GM10266 (cell line): ENCODE measurements around the gene MPP1.

ENCODE experiments used
- DNase-seq: peaks from one replicate; pipeline ENCODE4 v3.0.0; 2012; ENCODE audit errors: extremely low spot score
- TF ChIP-seq, protein P1 (sequence below): IDR thresholded peaks from 2 replicates; pipeline ENCODE4 v1.5.1; 2012; ENCODE audit warnings: mild to moderate bottlenecking, low read depth; ENCODE audit not compliant: control insufficient read depth, insufficient read depth; ENCODE audit errors: missing control alignments

MPP1 gene

DNA sequence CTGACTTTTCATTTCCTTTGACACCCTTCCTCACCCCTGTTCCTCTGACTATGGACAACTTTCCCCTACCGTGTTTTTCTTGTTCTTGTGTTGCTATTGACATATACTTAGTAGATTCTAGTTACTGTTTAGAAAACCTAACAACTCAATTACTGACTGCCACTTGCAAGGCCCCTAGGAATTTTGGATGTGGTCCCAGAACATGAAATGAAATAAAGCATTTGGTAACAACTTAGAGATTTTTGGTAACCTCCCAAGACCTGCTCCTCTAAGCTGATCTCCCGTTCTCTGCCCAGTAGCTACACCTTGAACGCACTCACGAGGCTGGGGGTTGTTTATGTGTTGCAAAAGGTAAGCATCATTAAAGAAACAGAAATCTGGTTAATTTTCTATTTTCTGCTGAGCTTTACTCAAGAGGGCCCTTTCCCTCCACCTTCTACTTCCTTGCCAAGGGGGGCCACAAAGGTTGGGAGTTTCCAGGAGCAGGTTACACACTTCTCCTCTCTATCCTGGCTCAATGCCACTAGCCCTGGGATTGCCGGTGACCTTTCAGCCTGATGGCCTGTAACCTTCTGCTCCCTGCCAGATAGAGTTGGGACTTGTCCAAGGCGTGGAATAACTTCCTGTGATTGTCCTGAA is 74.9 kb downstream of the MPP1 start:
- no peak for DNase-seq
- TF ChIP-seq, protein P1, sequence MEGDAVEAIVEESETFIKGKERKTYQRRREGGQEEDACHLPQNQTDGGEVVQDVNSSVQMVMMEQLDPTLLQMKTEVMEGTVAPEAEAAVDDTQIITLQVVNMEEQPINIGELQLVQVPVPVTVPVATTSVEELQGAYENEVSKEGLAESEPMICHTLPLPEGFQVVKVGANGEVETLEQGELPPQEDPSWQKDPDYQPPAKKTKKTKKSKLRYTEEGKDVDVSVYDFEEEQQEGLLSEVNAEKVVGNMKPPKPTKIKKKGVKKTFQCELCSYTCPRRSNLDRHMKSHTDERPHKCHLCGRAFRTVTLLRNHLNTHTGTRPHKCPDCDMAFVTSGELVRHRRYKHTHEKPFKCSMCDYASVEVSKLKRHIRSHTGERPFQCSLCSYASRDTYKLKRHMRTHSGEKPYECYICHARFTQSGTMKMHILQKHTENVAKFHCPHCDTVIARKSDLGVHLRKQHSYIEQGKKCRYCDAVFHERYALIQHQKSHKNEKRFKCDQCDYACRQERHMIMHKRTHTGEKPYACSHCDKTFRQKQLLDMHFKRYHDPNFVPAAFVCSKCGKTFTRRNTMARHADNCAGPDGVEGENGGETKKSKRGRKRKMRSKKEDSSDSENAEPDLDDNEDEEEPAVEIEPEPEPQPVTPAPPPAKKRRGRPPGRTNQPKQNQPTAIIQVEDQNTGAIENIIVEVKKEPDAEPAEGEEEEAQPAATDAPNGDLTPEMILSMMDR, result no peak

DNA sequence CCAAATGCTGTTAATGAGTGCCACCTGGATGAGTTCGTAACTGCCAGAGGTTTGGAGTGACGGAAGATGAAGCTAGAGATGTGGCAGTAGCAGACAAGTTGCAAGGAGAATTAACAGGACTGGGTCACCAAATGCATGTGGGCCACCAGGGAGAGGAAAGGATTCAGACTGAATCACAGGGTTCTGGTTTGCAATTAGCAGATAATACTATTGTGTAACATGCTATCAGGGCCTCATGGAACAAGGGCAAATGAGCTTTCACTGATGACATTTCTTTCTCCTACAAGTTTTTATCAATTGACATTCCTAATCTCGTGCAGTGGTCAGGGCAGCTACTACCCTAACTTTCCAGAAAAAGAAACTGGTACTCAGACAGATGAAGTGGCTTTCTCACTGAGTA is 75.8 kb downstream of the MPP1 start:
- DNase-seq, result no peak
- TF ChIP-seq, protein P1, result no peak
